Peyer's patch (tissue), 4 donors: Measurements from ENCODE around the gene LTBP4.

Experiments
- CTCF ChIP-seq, 6 experiments: fragments of 450-650 bp in 4 of 6; fragments of 200-600 bp in 2 of 6; sonication (generic) in 1 of 6; IDR thresholded peaks; one replicate each; pipeline ENCODE4 v1.5.1; 2017 to 2019; ENCODE audit warnings: antibody characterized with exemption in 6 of 6, mild to moderate bottlenecking in 3 of 6, moderate library complexity in 1 of 6
- POLR2A ChIP-seq, 2 donors: fragments of 450-650 bp; IDR thresholded peaks; one replicate each; pipeline ENCODE4 v1.5.1; 2017; ENCODE audit warnings: antibody characterized with exemption in 2 of 2, mild to moderate bottlenecking in 2 of 2, moderate library complexity in 2 of 2

GRCh38 chr19:40589591-40590429 is 11.4 kb upstream of the LTBP4 start:
- no peak for TF ChIP-seq CTCF (IDR thresholded peaks at IDR 0.05)
- TF ChIP-seq POLR2A (IDR thresholded peaks at IDR 0.05) = no peak
